ENCODE measurements around the gene ITPRIPL2. TPM values are rescaled to one million over a fixed set of nuclear protein-coding genes. Genes with fewer than 3 reads are reported as not detected.

Gene ITPRIPL2
- total RNA-seq, 1 donor from 2014 or later, result 74.8 TPM

DNA sequence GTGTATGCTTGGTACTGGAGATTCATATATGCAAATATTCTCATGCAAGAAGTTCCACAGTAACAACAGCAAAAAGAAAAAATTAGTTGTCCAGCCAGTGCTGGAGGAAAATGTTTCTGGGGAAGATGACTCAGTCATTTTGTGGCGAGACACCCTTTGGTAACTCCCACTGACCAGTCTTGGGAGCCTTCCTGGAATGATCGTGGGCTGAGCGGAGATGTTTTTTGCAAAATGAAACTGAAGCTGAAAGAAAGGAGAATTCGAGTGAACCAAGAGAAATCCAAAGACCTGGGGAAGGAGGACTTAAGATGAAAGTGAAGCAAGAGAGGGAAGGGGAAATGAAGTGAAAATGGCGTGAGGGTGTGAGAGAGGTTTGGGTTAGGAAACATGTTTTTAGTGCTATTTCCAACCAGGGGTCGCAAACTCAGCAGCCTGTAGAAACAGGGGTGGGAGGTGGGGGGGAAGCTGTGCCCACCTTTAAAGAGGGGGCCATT lies 5.2 kb downstream of the ITPRIPL2 start:
- DNase-seq (ENCODE audit: extremely low read depth, low read depth, low spot score), result no peak

DNA sequence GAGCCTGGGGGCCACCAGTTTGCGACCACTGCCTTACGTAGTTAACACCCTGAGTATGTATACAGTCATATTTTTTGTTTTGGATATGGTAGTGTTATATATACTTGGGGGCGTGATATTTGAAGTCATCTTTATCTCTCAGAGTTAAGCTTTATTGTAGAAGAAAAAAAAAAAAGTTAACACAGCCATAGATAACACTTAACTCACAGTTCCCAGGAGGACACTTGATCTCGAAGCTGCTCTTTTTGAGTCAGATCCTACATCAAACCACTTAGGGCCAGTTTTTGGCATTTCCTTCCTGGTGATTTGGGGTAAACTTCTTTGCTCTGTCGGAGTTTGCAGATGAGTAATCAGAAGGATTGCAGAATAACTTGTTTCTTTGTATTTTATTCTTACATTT lies 5.8 kb downstream of the ITPRIPL2 start:
- DNase-seq (ENCODE audit: extremely low read depth, low read depth, low spot score), result no peak

DNA sequence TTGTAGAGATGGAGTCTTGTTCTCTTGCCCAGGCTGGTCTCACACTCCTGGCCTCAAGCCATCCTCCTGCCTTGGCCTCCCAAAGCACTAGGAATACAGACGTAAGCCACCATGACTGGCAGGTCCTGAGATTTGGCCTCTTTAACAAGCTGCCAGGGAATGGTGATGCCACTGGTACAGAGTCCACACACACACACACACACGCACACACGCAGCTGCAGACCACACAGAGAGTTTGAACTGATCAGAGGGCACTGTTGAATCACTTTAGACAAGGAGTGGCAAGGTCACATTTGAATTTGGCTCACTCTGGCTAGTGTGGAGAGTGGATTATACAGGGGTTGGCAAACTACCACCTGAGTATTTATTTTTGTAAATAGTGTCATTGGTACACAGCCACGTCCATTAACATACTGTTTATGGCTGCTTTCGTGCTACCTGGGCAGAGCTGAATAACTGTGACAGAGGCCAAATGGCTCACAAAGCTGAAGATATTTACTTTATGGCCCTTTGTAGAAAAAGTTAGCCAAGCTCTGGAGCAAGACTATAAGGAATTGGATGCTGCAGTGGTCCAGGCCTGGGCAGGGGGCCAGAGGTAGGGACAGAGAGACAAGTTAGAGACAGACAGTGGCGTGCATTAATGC lies 9.9 kb downstream of the ITPRIPL2 start:
- no peak for DNase-seq (ENCODE audit: extremely low read depth, low read depth, low spot score)

DNA sequence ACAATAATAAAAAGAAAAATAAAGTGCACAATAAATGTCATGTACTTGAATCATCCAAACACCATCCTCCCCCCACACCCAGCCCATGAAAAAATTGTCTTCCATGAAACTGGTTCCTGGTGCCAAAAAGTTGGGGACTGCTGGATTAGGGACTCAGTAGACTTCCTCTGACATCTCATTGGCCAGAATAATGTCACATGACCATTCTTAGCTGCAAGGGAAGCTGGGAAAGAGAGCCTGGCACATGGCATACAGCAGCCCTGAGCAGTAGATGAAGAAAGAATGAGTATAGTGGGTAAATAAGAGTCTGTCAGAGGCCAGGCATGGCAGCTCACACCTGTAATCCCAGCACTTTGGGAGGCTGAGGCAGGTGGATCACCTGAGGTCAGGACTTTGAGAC lies 12.5 kb downstream of the ITPRIPL2 start:
- no peak for DNase-seq (ENCODE audit: extremely low read depth, low read depth, low spot score)

DNA sequence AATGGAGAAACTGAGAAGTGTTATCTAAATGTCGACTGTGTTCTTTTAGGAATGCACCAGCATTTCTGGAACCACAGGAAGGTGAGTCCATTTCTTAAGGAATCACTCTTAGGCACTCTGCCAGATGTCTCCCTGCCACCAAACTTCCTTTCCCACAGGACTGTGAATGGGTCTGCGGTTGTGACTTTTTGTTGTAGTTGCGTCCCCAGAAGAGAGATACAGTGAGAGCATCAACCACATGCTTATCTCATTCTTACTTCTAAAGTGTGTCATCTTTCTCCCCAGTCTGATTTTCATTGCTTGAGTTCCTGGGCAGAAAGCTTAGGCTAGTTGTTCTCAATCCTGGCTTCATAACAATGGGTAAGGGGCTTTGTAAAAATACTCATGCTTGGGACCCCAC lies 13.4 kb downstream of the ITPRIPL2 start:
- no peak for DNase-seq (ENCODE audit: extremely low read depth, low read depth, low spot score)

DNA sequence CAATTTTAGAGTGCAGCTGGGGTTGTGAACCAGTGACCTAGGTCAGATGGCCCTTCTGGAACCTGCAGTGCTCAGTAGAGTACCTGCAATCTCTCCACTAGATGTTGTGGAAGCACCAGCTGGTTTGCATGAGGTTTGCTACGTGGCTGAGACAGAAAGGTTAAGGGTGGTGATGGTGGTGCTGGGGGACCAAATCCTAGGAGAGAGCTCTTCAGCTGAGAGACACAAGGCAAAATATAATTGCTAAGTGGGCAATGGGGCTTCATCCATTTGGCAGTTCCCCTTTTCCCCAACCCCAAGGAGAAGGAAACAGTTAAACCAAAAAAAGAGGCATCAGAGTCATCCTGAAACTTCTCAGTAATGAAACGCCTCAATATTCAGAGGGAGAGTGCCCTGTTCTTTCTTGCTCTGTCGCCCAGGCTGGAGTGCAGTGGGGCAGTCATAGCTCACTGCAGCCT lies 13.9 kb downstream of the ITPRIPL2 start:
- DNase-seq (ENCODE audit: extremely low read depth, low read depth, low spot score), result no peak

DNA sequence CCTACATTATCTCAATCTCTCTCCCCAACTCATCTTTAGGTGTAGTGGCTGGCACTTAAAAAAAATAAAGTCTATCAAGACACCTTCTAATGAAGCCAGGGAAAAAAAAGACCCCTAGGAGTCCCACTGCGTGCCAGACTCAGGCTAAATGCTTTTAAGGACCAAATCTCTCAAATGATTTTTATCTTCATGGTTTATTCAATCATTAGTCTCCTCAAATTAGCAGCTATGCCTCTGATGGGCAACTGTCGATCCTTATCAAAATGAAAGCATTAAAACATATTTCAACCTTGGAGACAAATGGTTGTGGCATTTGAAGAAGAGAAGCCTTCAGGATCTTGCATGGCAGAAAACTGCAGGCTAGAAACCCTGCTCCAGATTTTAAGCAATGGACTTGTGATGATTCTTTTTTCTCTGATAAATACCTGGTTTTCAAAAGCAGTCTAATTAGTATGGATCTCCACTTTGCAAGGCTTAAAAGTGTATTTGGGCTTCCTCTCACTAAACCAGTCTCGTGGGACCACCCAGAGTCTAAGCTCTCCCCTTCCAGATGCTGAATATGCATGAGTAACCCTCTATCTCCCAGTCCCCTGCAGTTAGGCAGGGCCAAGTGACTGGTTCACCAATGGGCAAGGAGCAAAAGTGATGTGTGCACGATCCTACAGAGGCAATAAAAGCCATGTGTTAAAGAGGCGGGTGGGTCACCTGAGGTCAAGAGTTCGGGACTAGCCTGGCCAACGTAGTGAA lies 14.9 kb downstream of the ITPRIPL2 start:
- no peak for DNase-seq (ENCODE audit: extremely low read depth, low read depth, low spot score)

DNA sequence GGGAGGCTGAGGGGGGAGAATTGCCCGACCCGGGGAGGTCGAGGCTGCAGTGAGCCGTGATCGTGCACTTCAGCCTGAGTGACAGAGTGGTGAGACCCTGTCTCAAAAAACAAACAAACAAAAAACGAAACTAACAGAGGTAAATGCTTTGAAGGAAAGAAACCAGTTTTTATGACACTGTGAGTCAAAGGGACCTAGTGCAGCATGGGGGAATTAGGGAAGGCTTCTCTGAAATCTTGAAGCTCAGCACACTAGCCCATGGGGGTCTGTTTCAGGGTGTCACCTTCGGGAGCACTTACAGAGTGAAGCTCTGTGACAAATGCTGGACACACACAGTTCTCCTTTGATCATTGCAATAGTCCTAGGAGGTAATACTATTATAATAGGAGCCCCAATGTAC lies 16.6 kb downstream of the ITPRIPL2 start:
- no peak for DNase-seq (ENCODE audit: extremely low read depth, low read depth, low spot score)

DNA sequence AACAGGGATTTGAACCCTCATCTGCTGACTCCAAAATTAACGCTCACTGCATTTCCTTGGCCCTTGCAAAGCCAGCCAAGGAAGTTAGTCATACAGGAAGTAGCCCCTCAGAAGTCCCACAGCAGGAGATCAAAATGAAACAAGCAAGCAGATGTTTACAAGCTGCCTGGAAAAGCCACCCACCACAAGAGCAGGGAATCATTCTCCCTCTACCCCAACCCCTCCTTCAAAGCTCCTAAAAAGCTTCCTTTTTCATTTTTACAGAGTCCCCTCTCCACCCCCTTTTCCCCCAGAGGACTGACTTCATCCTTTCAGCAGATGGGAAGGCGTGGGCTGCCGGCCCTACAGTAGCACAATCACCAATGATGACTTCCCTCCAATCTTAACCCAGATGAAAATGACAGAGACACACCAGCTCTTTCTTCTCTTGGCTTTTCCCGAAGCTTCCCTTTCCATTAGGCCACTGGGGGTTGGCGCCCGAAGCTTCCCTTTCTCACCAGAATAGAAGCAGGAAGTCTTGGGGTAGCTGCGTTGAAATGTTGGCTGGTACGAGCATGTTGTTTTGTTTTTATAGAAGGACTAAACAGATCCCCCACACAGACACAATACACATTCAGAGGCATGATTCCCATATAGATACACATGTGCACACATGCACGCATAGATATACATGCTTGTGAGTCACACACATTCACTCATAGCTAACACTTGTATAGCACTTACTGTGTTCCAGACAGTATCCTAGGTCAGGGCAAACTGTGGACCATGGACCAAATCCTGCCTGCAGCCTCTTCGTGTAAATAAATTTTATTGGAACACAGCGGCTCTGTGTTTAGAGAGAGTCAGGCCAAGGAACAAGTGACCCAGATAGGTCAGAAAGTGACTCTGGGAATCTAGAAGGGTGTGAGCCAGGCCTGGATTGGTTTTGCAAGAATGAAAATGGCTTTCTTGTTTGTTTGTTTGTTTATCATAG lies 17.4 kb downstream of the ITPRIPL2 start:
- no peak for DNase-seq (ENCODE audit: extremely low read depth, low read depth, low spot score)

DNA sequence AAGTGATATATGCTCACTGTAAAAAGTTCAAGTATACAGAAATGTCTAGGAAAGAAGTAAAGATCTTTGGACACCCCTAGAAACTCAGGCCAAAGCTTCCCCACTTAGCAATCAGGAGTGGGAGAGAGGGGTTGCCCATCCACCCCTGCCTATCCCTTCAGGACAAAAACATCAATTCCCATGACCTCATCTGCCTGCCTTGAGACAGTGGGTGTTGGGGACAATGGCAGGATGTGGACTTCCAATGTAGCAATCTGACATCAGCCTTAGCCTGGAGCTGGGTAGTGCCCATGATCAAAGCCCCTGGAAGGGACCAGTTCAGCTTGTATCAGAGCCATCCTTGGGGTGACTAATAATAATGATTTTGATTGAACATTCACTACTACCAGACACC lies 18.1 kb downstream of the ITPRIPL2 start:
- no peak for DNase-seq (ENCODE audit: extremely low read depth, low read depth, low spot score)

DNA sequence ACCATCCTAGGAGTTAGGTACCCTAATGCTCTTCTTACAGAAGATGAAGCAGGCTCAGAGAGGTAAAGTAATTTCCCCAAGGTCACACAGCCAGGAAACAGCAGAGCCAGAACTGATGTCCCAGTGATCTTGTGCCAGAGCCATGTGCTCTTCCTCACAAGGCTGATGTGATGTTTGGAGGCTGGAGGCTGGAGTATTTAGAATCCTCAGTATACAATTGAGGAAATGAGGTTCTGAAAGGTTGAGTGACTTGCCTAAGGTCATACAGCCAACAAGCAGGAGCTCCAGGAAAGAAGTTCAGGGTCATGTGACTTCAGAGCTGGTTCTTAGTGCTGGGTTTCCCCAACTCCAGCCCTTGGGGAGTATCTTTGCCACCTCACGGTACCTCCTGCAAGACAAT lies 18.5 kb downstream of the ITPRIPL2 start:
- no peak for DNase-seq (ENCODE audit: extremely low read depth, low read depth, low spot score)

DNA sequence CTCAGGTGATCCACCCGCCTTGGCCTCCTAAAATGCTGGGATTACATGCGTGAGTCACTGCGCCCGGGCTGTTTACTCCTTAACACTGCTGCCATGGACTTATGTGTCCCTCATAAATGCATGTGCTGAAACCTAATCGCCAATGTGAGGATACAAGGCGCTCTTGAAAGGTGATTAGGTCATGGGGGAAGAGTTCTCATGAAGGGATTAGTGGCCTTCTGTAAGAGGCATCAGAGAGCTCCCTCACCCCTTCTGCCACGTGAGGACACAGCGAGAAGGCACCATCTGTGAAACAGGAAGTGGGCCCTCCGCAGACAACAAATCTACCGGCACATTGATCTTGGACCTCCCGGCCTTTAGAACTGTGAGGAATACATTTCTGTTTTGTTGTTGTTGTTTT lies 19.1 kb downstream of the ITPRIPL2 start:
- no peak for DNase-seq (ENCODE audit: extremely low read depth, low read depth, low spot score)

DNA sequence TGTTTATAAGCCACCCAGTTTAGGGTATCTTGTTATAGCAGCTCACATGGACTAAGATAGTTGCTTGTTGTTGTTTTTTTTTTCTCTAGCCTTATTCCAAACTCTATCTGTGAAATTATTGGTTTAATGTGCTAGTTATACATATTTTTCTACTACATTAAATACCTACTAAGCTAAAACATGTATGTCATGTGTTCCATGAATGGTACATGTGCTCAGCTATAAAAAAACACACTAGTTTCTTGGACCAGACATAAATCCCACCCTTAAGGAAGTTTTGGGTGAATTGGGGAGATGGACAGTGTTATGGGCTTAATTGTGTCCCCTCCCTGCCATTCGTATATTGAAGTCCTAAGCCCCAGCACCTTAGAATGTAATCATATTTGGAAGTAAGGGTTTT lies 19.8 kb downstream of the ITPRIPL2 start:
- no peak for DNase-seq (ENCODE audit: extremely low read depth, low read depth, low spot score)

DNA sequence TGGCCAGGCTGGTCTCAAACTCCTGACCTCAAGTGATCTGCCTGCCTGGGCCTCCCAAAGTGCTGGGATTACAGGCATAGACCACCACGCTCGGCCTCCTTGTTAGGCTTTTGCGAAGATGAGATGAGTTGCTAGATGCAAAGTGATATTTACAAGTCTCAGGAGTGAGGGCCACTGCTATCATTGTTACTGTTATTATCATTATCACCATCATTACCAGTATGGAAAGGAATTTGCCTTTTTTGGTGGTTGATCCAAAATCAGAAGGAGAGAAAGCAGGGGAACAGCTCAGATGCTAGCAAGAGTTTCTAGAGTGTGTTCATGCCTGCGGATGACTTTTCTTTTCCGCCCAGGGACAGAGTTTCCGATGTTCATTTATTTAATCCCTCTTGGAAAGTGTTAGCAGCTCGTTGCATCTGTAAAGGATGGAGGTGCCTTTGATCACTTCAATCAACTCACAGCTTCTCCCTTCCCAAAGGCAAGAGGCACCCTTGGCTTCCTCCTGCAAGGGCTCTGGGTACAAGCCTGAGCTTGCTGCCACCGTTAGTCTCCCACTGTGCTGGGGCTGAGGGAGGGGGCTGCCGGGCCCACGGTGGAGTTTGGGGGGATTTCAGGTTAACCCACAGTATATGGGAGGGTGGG lies 21.6 kb downstream of the ITPRIPL2 start:
- DNase-seq (ENCODE audit: extremely low read depth, low read depth, low spot score), result no peak

DNA sequence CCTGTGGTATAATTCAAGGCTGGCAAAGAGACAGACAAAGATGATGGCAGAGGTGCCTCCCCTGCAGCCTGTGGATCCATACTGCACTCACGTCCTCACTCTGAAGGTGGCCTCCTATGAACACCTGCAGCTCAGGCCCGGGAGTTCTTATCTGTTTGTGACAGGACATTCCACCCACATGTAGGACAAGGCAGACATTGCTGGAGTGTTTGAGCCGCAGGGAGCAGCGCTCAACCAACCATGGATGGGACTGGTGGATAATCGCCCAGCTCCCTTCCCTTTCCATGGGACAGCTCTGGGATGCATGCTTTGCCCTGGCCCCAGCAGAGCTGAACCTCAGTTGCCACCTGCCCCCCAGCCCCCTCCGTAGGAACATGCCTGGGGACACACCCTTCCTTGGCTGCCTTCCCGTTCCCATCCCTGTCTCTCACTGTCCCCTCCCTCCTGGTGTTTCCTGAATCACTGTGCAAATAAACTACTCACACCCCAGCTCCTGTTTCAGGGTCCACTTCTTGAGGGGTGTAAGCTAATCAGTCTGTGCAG lies 22.2 kb downstream of the ITPRIPL2 start:
- no peak for DNase-seq (ENCODE audit: extremely low read depth, low read depth, low spot score)

DNA sequence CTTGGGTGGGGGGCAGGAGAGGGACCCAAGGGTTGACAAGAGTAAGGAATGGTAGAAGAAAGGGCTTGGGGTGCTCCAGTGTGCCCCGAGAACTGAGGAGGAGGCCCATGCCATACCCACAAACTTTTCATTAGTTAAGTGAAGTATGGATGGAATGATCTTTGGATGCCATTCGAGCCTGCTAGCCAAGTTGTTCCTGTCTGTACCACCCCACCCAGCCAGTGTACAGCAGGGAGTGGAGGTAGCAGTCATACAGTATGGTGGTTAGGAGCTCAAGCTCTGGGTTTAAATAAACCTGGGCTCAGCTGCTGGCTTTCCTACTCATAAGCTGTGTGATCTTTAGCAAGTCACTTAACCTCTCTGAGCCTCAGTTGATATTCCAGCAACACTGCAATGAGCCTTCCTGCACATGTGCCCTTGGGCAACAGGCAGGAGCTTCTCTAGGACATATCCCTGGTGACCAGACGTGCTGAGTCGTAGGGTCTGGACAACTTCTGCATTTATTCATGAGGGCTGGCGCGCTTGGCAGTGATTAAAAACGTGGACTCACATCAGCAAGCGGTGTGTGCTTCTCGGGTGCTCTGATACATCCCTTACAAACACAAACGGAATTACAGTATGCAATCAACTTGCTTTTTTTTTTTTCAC lies 22.9 kb downstream of the ITPRIPL2 start:
- no peak for DNase-seq (ENCODE audit: extremely low read depth, low read depth, low spot score)

DNA sequence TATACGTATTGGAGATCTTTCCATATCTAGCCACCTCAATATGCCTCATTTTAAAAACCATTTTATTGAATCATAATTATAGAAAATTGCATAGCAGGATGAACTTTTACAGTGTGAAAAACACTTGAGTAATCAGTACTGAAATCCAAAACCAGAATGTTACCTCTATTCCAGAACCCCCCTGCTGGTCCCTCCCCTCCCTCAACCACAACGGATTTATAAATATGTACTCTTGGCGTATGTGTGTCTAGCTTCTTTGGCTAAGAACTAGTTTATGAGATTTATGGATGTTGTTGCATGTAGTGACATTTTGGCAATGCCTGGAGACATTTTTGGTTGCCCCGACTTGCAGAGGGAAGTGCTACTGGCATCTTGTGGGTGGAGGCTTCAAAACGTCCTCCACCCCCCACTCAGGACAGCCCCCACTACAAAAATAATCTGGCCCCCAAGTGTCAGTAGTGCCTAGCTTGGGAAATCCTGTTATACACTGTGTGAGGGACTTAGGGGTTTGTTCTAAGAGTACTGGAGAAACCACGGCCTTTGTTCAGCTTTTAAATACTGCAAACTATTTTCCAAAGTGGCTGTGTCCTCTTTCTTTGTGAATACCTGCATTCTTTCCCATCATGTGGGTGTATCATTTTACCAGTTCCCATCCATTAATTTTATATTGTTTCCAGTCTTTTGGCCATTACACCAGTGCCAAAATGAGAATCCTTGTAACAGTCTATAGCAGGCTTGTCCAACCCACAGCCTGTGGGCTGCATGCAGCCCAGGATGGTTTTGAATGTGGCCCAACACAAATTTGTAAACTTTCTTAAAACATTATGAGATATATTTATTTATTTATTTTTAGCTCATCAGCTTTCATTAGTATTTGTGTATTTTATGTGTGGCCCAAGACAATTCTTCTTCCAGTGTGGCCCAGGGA lies 23.7 kb downstream of the ITPRIPL2 start:
- DNase-seq (ENCODE audit: extremely low read depth, low read depth, low spot score), result no peak

DNA sequence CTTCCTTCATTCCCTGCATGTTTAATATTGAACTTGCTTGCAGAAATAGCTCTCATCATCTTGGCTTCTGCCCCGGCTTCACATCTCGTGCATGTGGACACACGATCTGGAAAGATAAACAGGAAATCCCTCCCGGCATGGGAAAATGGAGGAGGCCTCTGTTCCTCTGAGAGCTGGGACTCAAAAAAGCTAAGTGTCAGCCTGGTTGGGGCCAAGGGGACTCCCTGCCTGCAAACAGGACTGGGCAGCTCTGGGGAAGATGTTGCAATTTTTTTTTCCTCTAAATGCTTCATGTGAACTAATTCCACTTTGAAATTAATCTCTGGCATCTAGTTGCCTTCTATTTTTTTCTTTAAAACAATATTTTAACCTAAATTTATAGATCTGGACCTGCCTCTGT lies 24.8 kb downstream of the ITPRIPL2 start:
- no peak for DNase-seq (ENCODE audit: extremely low read depth, low read depth, low spot score)

Measured in glomerular endothelial cell (primary cell).